ENCODE data around the gene NHERF1.
A peak's percentile ranks its signal among the peaks of the same experiment; 100 is the strongest.

NHERF1 gene

GRCh38 chr17:74748529-74749278, at the start of gene NHERF1:
Gene NHERF1, plus strand, starts transcription at chr17:74748628. Its CDS starts 219 bp downstream, at chr17:74748847.
- CTCF ChIA-PET, result interaction anchor here (1.6 to 7.3 kb wide), 7 partner anchors 8 to 91 kb away, joined by 3 to 43 read pairs (median 11); no protein-coding TSS in a partner anchor
- H3K4me1 Mint-ChIP-seq, result peaks cover 64% of the 10 kb centered on the region
- H3K27me3 Mint-ChIP-seq, result no peaks in the 10 kb centered on the region
- no peaks in the 10 kb centered on the region for H3K9me3 Mint-ChIP-seq
- H3K27ac Mint-ChIP-seq, result peak within 1 kb of the TSS; percentile 88
- peak; percentile 95 for DNase-seq
- H3K36me3 Mint-ChIP-seq, result peaks cover 43% of the 10 kb centered on the region
- H3K4me3 Mint-ChIP-seq, result peak within 1 kb of the TSS; percentile 99

GRCh38 chr17:74699236-74699635, 49.2 kb upstream of the NHERF1 start:
- H3K36me3 Mint-ChIP-seq, result no peaks in the 10 kb centered on the region
- H3K4me1 Mint-ChIP-seq, result no peaks in the 10 kb centered on the region
- no peak overlapping the region for H3K4me3 Mint-ChIP-seq
- H3K27ac Mint-ChIP-seq, result no peak overlapping the region
- CTCF ChIA-PET, result no interaction called here
- peaks cover 70% of the 10 kb centered on the region for H3K27me3 Mint-ChIP-seq
- no peak for DNase-seq
- peaks cover 3% of the 10 kb centered on the region for H3K9me3 Mint-ChIP-seq

DNA sequence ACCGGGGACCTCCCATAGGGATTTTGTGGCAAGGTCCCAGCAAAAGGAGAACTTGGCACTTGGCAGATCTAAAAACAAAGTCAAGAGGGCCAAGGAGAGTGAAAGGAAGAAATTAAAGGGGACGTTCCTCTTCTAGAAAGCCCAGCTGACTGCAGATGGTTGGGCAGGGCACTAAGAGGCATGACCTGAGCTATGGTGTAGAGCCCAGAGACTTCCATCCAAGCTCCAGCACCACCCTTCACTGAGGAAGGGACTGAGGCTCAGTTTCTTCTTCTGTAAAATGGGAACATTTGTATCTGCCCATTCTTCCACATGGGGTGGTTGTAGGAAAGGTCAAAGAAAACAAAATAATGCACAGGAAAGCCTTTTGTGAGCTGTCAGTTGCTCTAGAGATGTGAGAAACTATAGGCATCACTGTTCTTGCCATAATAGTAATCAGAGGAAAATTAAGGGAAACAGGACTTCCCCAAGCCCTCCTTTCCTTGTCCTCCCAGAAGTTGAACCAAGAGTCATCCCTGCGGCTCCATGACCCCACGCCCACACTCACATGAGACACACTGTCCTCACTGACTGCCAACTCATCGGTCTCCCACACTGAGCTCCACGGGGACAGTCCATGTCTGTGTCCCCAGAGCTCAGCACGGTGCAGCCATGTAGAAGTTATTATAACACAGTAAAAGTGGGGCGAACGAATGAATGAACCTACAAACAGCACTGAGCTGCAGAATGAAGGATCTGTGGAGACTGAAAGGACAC, 46.1 kb upstream of the NHERF1 start:
- DNase-seq, result no peak
- Mint-ChIP-seq H3K36me3 (no peaks in the 10 kb centered on the region), H3K9me3 (no peaks in the 10 kb centered on the region), H3K27ac (peak overlapping the region; percentile 43), H3K4me3 (no peak overlapping the region), H3K27me3 (peaks cover 64% of the 10 kb centered on the region), H3K4me1 (no peaks in the 10 kb centered on the region)
- CTCF ChIA-PET, result interaction anchor here (1.1 to 1.2 kb wide), 2 partner anchors 13 to 45 kb away, joined by 3 to 5 read pairs; no protein-coding TSS in a partner anchor

- CTCF ChIA-PET, result no interaction called here
- Mint-ChIP-seq H3K36me3 (no peaks in the 10 kb centered on the region), H3K4me3 (no peak overlapping the region), H3K4me1 (no peaks in the 10 kb centered on the region), H3K27me3 (peaks cover 60% of the 10 kb centered on the region), H3K9me3 (no peaks in the 10 kb centered on the region), H3K27ac (no peak overlapping the region)
- no peak for DNase-seq
Observed at GRCh38 chr17:74703311-74703710, 45.1 kb upstream of the NHERF1 start.

GRCh38 chr17:74704544-74704943, 43.9 kb upstream of the NHERF1 start:
- DNase-seq, result no peak
- CTCF ChIA-PET, result no interaction called here

DNA sequence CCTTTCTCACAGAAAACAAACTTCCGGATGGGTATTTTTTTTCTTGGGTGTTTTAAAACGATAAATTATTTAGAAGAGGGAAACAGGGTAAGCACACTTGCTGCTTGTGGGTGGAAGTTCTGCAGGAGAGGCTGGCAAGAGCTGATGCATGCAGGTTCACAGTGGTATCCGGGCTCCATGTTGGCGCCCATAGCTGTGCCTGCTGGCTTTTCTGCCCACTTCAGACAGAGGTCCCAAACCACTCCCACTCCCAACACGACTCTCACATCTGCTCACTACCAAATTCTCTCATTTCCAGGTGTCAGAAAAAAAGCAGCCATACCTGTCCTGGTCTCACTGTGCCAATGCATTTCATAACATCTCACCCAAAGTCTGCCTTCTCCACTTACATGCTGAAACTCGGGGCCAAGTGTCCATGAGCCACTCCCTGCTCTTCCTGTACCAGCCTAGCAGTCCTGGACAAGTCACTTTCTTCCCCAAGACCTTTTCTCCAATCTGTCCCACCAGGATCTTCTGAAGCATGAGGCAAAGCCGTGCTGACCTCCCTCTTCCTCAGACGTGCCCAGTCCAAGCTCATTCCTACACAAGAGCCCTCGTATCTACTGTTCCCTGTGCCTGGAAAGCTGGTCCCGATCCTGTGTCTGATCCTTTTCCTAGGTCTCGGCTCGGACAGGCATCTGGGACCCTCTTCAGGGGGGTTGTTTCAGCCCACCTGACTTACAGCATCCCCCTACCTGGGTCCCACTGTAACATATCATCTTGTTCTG, 37.2 kb upstream of the NHERF1 start:
- Mint-ChIP-seq H3K9me3 (no peaks in the 10 kb centered on the region), H3K4me3 (no peak overlapping the region), H3K27me3 (peaks cover 81% of the 10 kb centered on the region), H3K27ac (no peak overlapping the region), H3K4me1 (peaks cover 5% of the 10 kb centered on the region), H3K36me3 (no peaks in the 10 kb centered on the region)
- no peak for DNase-seq
- CTCF ChIA-PET, result no interaction called here

More at GRCh38 chr17:74704544-74704943, 43.9 kb upstream of the NHERF1 start:
- Mint-ChIP-seq H3K9me3 (no peaks in the 10 kb centered on the region), H3K36me3 (no peaks in the 10 kb centered on the region), H3K4me3 (no peak overlapping the region), H3K27ac (no peak overlapping the region), H3K27me3 (peaks cover 69% of the 10 kb centered on the region), H3K4me1 (no peaks in the 10 kb centered on the region)

- Mint-ChIP-seq H3K9me3 (no peaks in the 10 kb centered on the region), H3K27me3 (peaks cover 73% of the 10 kb centered on the region), H3K4me3 (no peak overlapping the region), H3K4me1 (peaks cover 5% of the 10 kb centered on the region), H3K36me3 (no peaks in the 10 kb centered on the region), H3K27ac (no peak overlapping the region)
- CTCF ChIA-PET, result no interaction called here
- DNase-seq, result no peak
Observed at GRCh38 chr17:74712301-74712700, 36.1 kb upstream of the NHERF1 start.

- no peak within 1 kb of the TSS for H3K4me3 Mint-ChIP-seq
- H3K27ac Mint-ChIP-seq, result no peak within 1 kb of the TSS
- no peak for DNase-seq
- CTCF ChIA-PET, result interaction anchor here (0.5 kb wide), 1 partner anchor 12 kb away, joined by 3 read pairs; no protein-coding TSS in a partner anchor
- peaks cover 76% of the 10 kb centered on the region for H3K27me3 Mint-ChIP-seq
- no peaks in the 10 kb centered on the region for H3K36me3 Mint-ChIP-seq
- no peaks in the 10 kb centered on the region for H3K9me3 Mint-ChIP-seq
- peaks cover 5% of the 10 kb centered on the region for H3K4me1 Mint-ChIP-seq
Observed at GRCh38 chr17:74712756-74713155, 35.7 kb upstream of the NHERF1 start, which contains the start of gene CD300LF. Gene CD300LF, minus strand, starts transcription at chr17:74712923. Its CDS starts 57 bp downstream, at chr17:74712866.

GRCh38 chr17:74713171-74713755, 35.2 kb upstream of the NHERF1 start:
- Mint-ChIP-seq H3K4me1 (peaks cover 5% of the 10 kb centered on the region), H3K27ac (no peak overlapping the region), H3K27me3 (peaks cover 78% of the 10 kb centered on the region), H3K9me3 (no peaks in the 10 kb centered on the region), H3K36me3 (no peaks in the 10 kb centered on the region), H3K4me3 (no peak overlapping the region)
- DNase-seq, result no peak
- CTCF ChIA-PET, result interaction anchor here (0.5 to 0.7 kb wide), 2 partner anchors 12 to 23 kb away, joined by 3 read pairs; no protein-coding TSS in a partner anchor

- Mint-ChIP-seq H3K4me1 (peaks cover 5% of the 10 kb centered on the region), H3K9me3 (no peaks in the 10 kb centered on the region), H3K27ac (no peak overlapping the region), H3K27me3 (peaks cover 80% of the 10 kb centered on the region), H3K4me3 (no peak overlapping the region), H3K36me3 (no peaks in the 10 kb centered on the region)
- DNase-seq, result no peak
- CTCF ChIA-PET, result no interaction called here
Observed at GRCh38 chr17:74715144-74715543, 33.3 kb upstream of the NHERF1 start.

DNA sequence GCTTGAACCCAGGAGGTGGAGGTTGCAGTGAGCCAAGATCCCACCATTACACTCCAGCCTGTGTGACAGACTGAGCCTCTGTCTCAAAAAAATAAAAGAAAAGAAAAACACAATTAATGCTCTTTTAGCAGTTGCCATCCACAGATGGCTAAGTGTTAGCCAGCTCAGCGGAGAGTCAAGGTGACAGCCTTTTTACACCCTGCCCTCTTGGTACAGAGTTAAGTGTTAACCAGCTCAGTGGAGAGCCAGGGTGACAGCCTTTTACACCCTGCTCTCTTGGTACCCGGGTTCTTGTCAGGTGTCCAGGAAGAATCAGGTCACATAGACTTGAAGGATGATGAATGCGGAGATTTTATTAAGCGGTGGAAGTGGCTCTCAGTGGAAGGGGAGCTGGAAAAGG, 27.9 kb upstream of the NHERF1 start:
- no peak overlapping the region for H3K27ac Mint-ChIP-seq
- peaks cover 66% of the 10 kb centered on the region for H3K27me3 Mint-ChIP-seq
- no peaks in the 10 kb centered on the region for H3K36me3 Mint-ChIP-seq
- no peaks in the 10 kb centered on the region for H3K9me3 Mint-ChIP-seq
- no peak overlapping the region for H3K4me3 Mint-ChIP-seq
- no peak for DNase-seq
- H3K4me1 Mint-ChIP-seq, result peaks cover 4% of the 10 kb centered on the region
- CTCF ChIA-PET, result no interaction called here

DNA sequence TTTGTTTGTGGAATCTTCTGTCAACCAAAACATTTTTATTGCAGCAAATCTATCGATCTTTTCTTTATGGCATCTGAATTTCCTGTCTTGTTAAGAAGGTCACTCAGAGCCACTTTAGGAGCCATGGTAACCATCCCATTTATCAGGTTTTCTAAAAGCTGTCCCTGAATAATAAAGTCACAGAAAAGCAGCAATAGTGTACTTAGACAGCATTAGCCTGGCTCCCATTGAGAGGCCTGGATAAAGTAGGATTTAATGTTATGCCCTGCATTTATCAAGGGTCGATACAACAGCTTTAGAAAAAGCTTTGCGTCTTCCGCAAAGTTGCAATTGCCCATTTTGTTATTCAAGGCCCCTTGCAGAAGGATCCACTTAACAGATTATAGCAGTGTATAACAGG, 25.6 kb upstream of the NHERF1 start:
- no peak overlapping the region for H3K4me3 Mint-ChIP-seq
- no peaks in the 10 kb centered on the region for H3K36me3 Mint-ChIP-seq

DNA sequence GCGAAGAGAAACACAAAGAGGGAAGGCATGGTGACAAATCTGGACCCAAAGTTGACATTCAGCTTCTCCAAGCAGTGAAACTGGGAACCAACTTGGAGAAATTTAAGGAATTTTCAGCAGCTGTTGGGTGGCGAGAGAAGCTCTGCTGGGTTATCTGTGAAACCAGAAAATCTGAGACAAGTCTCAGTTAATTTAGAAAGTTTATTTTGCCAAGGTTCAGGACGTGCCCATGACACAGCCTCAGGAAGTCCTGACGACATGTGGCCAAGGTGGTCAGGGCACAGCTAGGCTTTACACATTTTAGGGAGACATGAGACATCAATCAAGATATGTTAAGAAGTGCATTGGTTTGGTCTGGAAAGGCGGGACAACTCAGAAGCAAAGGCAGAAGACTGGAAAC, 24.5 kb upstream of the NHERF1 start:
- Mint-ChIP-seq H3K27ac (no peak overlapping the region), H3K4me1 (peaks cover 4% of the 10 kb centered on the region), H3K9me3 (no peaks in the 10 kb centered on the region), H3K27me3 (peaks cover 48% of the 10 kb centered on the region), H3K36me3 (no peaks in the 10 kb centered on the region), H3K4me3 (no peak overlapping the region)
- no peak for DNase-seq
- CTCF ChIA-PET, result interaction anchor here (5.1 kb wide), 1 partner anchor 13 kb away, joined by 25 read pairs; the partner anchor contains the start of gene RAB37

More for the DNA sequence above, 25.6 kb upstream of the NHERF1 start:
- peaks cover 57% of the 10 kb centered on the region for H3K27me3 Mint-ChIP-seq
- no peak for DNase-seq
- H3K27ac Mint-ChIP-seq, result no peak overlapping the region
- H3K4me1 Mint-ChIP-seq, result peaks cover 4% of the 10 kb centered on the region
- H3K9me3 Mint-ChIP-seq, result no peaks in the 10 kb centered on the region
- CTCF ChIA-PET, result interaction anchor here (5.1 kb wide), 1 partner anchor 15 kb away, joined by 25 read pairs; the partner anchor contains the start of gene RAB37
